GM23338 (cell line): ENCODE results near the gene SIRPA. TPM values are rescaled to one million over a fixed set of nuclear protein-coding genes. Genes with fewer than 3 reads are reported as not detected.

Experiments used
- ATAC-seq: fragments of 200-7000 bp; cut with Tn5 transposase; 3 replicates; pipeline ENCODE4 v1.9.1; 2020
- DNase-seq: peaks from one replicate; pipeline ENCODE4 v3.0.0-alpha.2; 2015; ENCODE audit warnings: low spot score
- H2AFZ ChIP-seq: fragments of 200-600 bp; sonication (generic); 2 replicates; pipeline ENCODE4 v1.8.0; 2016; ENCODE audit warnings: antibody characterized with exemption, mild to moderate bottlenecking, moderate library complexity
- H3F3A ChIP-seq: fragments of 200-600 bp; sonication (generic); replicated peaks from 2 replicates; pipeline ENCODE4 v1.8.0; 2017; ENCODE audit warnings: antibody characterized with exemption, mixed run types, low read depth
- H3K27ac ChIP-seq: fragments of 200-600 bp; sonication (generic); 2 replicates; pipeline ENCODE4 v1.6.1; 2016; ENCODE audit warnings: low read depth
- H3K27me3 ChIP-seq: fragments of 200-600 bp; sonication (generic); 2 replicates; pipeline ENCODE4 v1.8.0; 2016; ENCODE audit warnings: mild to moderate bottlenecking, mixed run types, moderate library complexity; ENCODE audit not compliant: insufficient read depth
- H3K36me3 ChIP-seq: fragments of 200-600 bp; sonication (generic); 2 replicates; pipeline ENCODE4 v1.8.0; 2016; ENCODE audit warnings: mild to moderate bottlenecking; ENCODE audit not compliant: insufficient read depth
- H3K4me1 ChIP-seq: fragments of 200-600 bp; sonication (generic); 2 replicates; pipeline ENCODE4 v1.8.0; 2016; ENCODE audit warnings: mild to moderate bottlenecking, moderate library complexity; ENCODE audit not compliant: insufficient read depth
- H3K4me2 ChIP-seq: fragments of 200-600 bp; sonication (generic); 2 replicates; pipeline ENCODE4 v1.7.1; 2017; ENCODE audit warnings: mixed run types
- H3K4me3 ChIP-seq: fragments of 200-600 bp; sonication (generic); 2 replicates; pipeline ENCODE4 v1.6.1; 2016; ENCODE audit warnings: mixed run types
- H3K79me2 ChIP-seq: fragments of 200-600 bp; sonication (generic); replicated peaks from 2 replicates; pipeline ENCODE4 v1.8.0; 2017; ENCODE audit warnings: mild to moderate bottlenecking; ENCODE audit not compliant: insufficient read depth
- H3K9me2 ChIP-seq: fragments of 200-600 bp; sonication (generic); 2 replicates; pipeline ENCODE4 v1.8.0; 2017; ENCODE audit not compliant: insufficient read depth
- H4K20me1 ChIP-seq: fragments of 200-600 bp; sonication (generic); replicated peaks from 2 replicates; pipeline ENCODE4 v1.8.0; 2017; ENCODE audit warnings: mild to moderate bottlenecking; ENCODE audit not compliant: insufficient read depth
- H3K27ac Mint-ChIP-seq: 2 replicates; pipeline ENCODE4 v1.8.0; 2020; ENCODE audit warnings: inconsistent platforms, mild to moderate bottlenecking, moderate library complexity, mixed read lengths
- H3K27me3 Mint-ChIP-seq: 3 replicates; pipeline ENCODE4 v1.8.0; 2022; ENCODE audit warnings: low read depth, mild to moderate bottlenecking, moderate library complexity, mixed read lengths, inconsistent platforms; ENCODE audit not compliant: insufficient read depth, poor library complexity
- H3K36me3 Mint-ChIP-seq: 3 replicates; pipeline ENCODE4 v1.8.0; 2021; ENCODE audit warnings: low read depth, mild to moderate bottlenecking, inconsistent platforms, moderate library complexity, mixed read lengths
- H3K4me1 Mint-ChIP-seq: 3 replicates; pipeline ENCODE4 v1.8.0; 2020; ENCODE audit warnings: mild to moderate bottlenecking, inconsistent platforms, mixed read lengths
- H3K4me3 Mint-ChIP-seq: 3 replicates; pipeline ENCODE4 v1.8.0; 2021; ENCODE audit warnings: moderate library complexity, mild to moderate bottlenecking, inconsistent platforms, mixed read lengths
- H3K9me3 Mint-ChIP-seq: 3 replicates; pipeline ENCODE4 v1.8.0; 2020; ENCODE audit warnings: moderate library complexity, mild to moderate bottlenecking, inconsistent platforms, mixed read lengths
- CREB1 ChIP-seq: fragments of 250-450 bp; sonication (Bioruptor Pico); IDR thresholded peaks from 2 replicates; pipeline ENCODE4 v1.5.0; 2020; ENCODE audit warnings: low read depth, mild to moderate bottlenecking, moderate library complexity
- ETS1 ChIP-seq: IDR thresholded peaks from 2 replicates; pipeline ENCODE4 v1.6.1; 2016; ENCODE audit warnings: antibody characterized with exemption
- EZH2 ChIP-seq: fragments of 200-600 bp; sonication (generic); IDR thresholded peaks from one replicate; pipeline ENCODE4 v1.8.0; 2017; ENCODE audit warnings: antibody characterized with exemption, mild to moderate bottlenecking, low read depth; ENCODE audit not compliant: unreplicated experiment
- JUNB ChIP-seq: IDR thresholded peaks from one replicate; pipeline ENCODE4 v1.6.1; 2016; ENCODE audit warnings: antibody characterized with exemption; ENCODE audit not compliant: unreplicated experiment
- NANOG ChIP-seq: IDR thresholded peaks from 2 replicates; pipeline ENCODE4 v1.6.1; 2016; ENCODE audit warnings: antibody characterized with exemption, borderline replicate concordance
- POLR2AphosphoS5 ChIP-seq: IDR thresholded peaks from 2 replicates; pipeline ENCODE4 v1.6.1; 2016; ENCODE audit warnings: antibody characterized with exemption, low read depth
- REST ChIP-seq: IDR thresholded peaks from one replicate; pipeline ENCODE4 v1.6.1; 2018; ENCODE audit warnings: antibody characterized with exemption; ENCODE audit not compliant: unreplicated experiment
- STAT1 ChIP-seq: IDR thresholded peaks from one replicate; pipeline ENCODE4 v1.6.1; 2016; ENCODE audit warnings: antibody characterized with exemption; ENCODE audit not compliant: unreplicated experiment
- ZNF331 ChIP-seq: fragments of 250-450 bp; sonication (Bioruptor Pico); IDR thresholded peaks from 2 replicates; pipeline ENCODE4 v1.5.0; 2020; ENCODE audit warnings: low read depth, mild to moderate bottlenecking, moderate library complexity
- ZNF462 ChIP-seq: fragments of 250-450 bp; sonication (Bioruptor Pico); IDR thresholded peaks from 2 replicates; pipeline ENCODE4 v1.5.0; 2020; ENCODE audit warnings: mild to moderate bottlenecking, moderate library complexity
- polyA plus RNA-seq: library from polyadenylated mRNA; unstranded; fragments of >200 nt; fragmentation: Nextera tagmentation; extraction: Ambion mirVana; gene quantifications from 2 replicates; pipeline ENCODE4 v1.2.1, GENCODE V29; 2016
- total RNA-seq: library from RNA; depleted of rRNA; stranded (reverse); fragments of >200 nt; shearing (Covaris generic); gene quantifications from 2 replicates; pipeline ENCODE4 v1.2.3, GENCODE V29; 2014
- TF ChIP-seq, protein P1 (sequence below), 2 experiments: fragments of 200-600 bp in 1 of 2; sonication (generic) in 1 of 2; conservative IDR thresholded peaks; 2 replicates each; pipeline versions ENCODE4 v1.5.1 to v1.6.1; 2016 to 2017; ENCODE audit warnings: antibody characterized with exemption in 2 of 2, low read depth in 2 of 2, mild to moderate bottlenecking in 2 of 2, moderate library complexity in 1 of 2

SIRPA gene
- total and polyA plus RNA-seq, 2 experiments from 2014 or later = 1.2 to 2.9 TPM

GRCh38 chr20:1955217-1955616 is 60.0 kb downstream of the SIRPA start:
- peaks cover 44% of the 10 kb centered on the region for H3K4me1 Mint-ChIP-seq
- Histone ChIP-seq H3K36me3 (no peaks in the 10 kb centered on the region), H3K9me2 (no peaks in the 10 kb centered on the region), H3K4me1 (peaks cover 30% of the 10 kb centered on the region), H3K4me3 (peak overlapping the region; percentile 18), H3K27me3 (no peaks in the 10 kb centered on the region), H3K4me2 (peak overlapping the region; percentile 53), H3K27ac (peak overlapping the region; percentile 73; the same call in 1 of the 2 replicates), H3K79me2 (no peaks in the 10 kb centered on the region), H2AFZ (no peak overlapping the region), H4K20me1 (no peaks in the 10 kb centered on the region), H3F3A (no peaks in the 10 kb centered on the region)
- peak overlapping the region; percentile 53 for H3K4me3 Mint-ChIP-seq
- no peaks in the 10 kb centered on the region for H3K36me3 Mint-ChIP-seq
- ATAC-seq = peak; percentile 94
- peaks cover 4% of the 10 kb centered on the region for H3K27me3 Mint-ChIP-seq
- H3K27ac Mint-ChIP-seq = peak overlapping the region; percentile 93
- H3K9me3 Mint-ChIP-seq = no peaks in the 10 kb centered on the region
- no peak for TF ChIP-seq JUNB
- TF ChIP-seq ZNF462 (CRISPR knock-in tag) = no peak
- no peak for TF ChIP-seq ZNF331 (CRISPR knock-in tag)
- TF ChIP-seq, protein P1, sequence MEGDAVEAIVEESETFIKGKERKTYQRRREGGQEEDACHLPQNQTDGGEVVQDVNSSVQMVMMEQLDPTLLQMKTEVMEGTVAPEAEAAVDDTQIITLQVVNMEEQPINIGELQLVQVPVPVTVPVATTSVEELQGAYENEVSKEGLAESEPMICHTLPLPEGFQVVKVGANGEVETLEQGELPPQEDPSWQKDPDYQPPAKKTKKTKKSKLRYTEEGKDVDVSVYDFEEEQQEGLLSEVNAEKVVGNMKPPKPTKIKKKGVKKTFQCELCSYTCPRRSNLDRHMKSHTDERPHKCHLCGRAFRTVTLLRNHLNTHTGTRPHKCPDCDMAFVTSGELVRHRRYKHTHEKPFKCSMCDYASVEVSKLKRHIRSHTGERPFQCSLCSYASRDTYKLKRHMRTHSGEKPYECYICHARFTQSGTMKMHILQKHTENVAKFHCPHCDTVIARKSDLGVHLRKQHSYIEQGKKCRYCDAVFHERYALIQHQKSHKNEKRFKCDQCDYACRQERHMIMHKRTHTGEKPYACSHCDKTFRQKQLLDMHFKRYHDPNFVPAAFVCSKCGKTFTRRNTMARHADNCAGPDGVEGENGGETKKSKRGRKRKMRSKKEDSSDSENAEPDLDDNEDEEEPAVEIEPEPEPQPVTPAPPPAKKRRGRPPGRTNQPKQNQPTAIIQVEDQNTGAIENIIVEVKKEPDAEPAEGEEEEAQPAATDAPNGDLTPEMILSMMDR (conservative IDR thresholded peaks at IDR 0.05; ENCODE audit: low read depth in 2 of 2) = no peak
- TF ChIP-seq STAT1 = no peak
- TF ChIP-seq NANOG = no peak
- no peak for TF ChIP-seq CREB1 (CRISPR knock-in tag)
- TF ChIP-seq ETS1 = no peak
- no peak for TF ChIP-seq POLR2AphosphoS5
- TF ChIP-seq EZH2 = no peak
- no peak for TF ChIP-seq REST
- peak; percentile 81 for DNase-seq
